ENCODE results near the gene GNE. TPM values are rescaled to one million over a fixed set of nuclear protein-coding genes. Genes with fewer than 3 reads are reported as not detected.

Gene GNE
- total RNA-seq, 1 experiment from 2014 or later: 23.6 TPM

GRCh38 chr9:36292641-36293040 is 34.4 kb upstream of the GNE start:
- H3K9me3 Mint-ChIP-seq (ENCODE audit: low read depth, unreplicated experiment): no peaks in the 10 kb centered on the region
- H3K4me3 Mint-ChIP-seq (ENCODE audit: low read depth, unreplicated experiment): no peak overlapping the region
- intact Hi-C loops (cut with micrococcal nuclease; ENCODE audit: unreplicated experiment): no loop called here
- DNase-seq: no peak
- no peak for TF ChIP-seq CTCF (IDR thresholded peaks at IDR 0.05; ENCODE audit: unreplicated experiment)
- BruUV-seq (replicated peaks): no TSS peak
- H3K27me3 Mint-ChIP-seq (ENCODE audit: unreplicated experiment): no peaks in the 10 kb centered on the region
- H3K36me3 Mint-ChIP-seq (ENCODE audit: insufficient read depth, unreplicated experiment): no peaks in the 10 kb centered on the region
- H3K27ac Mint-ChIP-seq (ENCODE audit: unreplicated experiment): no peak overlapping the region
- CTCF ChIA-PET: no interaction called here
- no peaks in the 10 kb centered on the region for H3K4me1 Mint-ChIP-seq (ENCODE audit: low read depth, unreplicated experiment)

GRCh38 chr9:36290996-36291395 is 32.7 kb upstream of the GNE start:
- intact Hi-C loops (cut with micrococcal nuclease; ENCODE audit: unreplicated experiment): no loop called here
- BruUV-seq (replicated peaks): no TSS peak

GRCh38 chr9:36289836-36290435 is 31.7 kb upstream of the GNE start:
- Mint-ChIP-seq H3K4me1 (ENCODE audit: low read depth, unreplicated experiment) (no peaks in the 10 kb centered on the region), H3K27ac (ENCODE audit: unreplicated experiment) (no peak overlapping the region), H3K27me3 (ENCODE audit: unreplicated experiment) (no peaks in the 10 kb centered on the region), H3K4me3 (ENCODE audit: low read depth, unreplicated experiment) (no peak overlapping the region), H3K9me3 (ENCODE audit: low read depth, unreplicated experiment) (no peaks in the 10 kb centered on the region), H3K36me3 (ENCODE audit: insufficient read depth, unreplicated experiment) (no peaks in the 10 kb centered on the region)
- DNase-seq: no peak
- BruUV-seq (replicated peaks): no TSS peak
- CTCF ChIA-PET: no interaction called here
- no peak for TF ChIP-seq CTCF (IDR thresholded peaks at IDR 0.05; ENCODE audit: unreplicated experiment)
- intact Hi-C loops (cut with micrococcal nuclease; ENCODE audit: unreplicated experiment): no loop called here

More at GRCh38 chr9:36290996-36291395, 32.7 kb upstream of the GNE start:
- H3K4me3 Mint-ChIP-seq (ENCODE audit: low read depth, unreplicated experiment): no peak overlapping the region
- CTCF ChIA-PET: no interaction called here
- H3K4me1 Mint-ChIP-seq (ENCODE audit: low read depth, unreplicated experiment): no peaks in the 10 kb centered on the region
- H3K27me3 Mint-ChIP-seq (ENCODE audit: unreplicated experiment): no peaks in the 10 kb centered on the region
- TF ChIP-seq CTCF (IDR thresholded peaks at IDR 0.05; ENCODE audit: unreplicated experiment): no peak
- H3K36me3 Mint-ChIP-seq (ENCODE audit: insufficient read depth, unreplicated experiment): no peaks in the 10 kb centered on the region
- H3K27ac Mint-ChIP-seq (ENCODE audit: unreplicated experiment): no peak overlapping the region
- no peaks in the 10 kb centered on the region for H3K9me3 Mint-ChIP-seq (ENCODE audit: low read depth, unreplicated experiment)
- no peak for DNase-seq

- intact Hi-C loops (cut with micrococcal nuclease; ENCODE audit: unreplicated experiment): no loop called here
- Mint-ChIP-seq H3K36me3 (ENCODE audit: insufficient read depth, unreplicated experiment) (no peaks in the 10 kb centered on the region), H3K4me1 (ENCODE audit: low read depth, unreplicated experiment) (no peaks in the 10 kb centered on the region), H3K27me3 (ENCODE audit: unreplicated experiment) (no peaks in the 10 kb centered on the region), H3K9me3 (ENCODE audit: low read depth, unreplicated experiment) (no peaks in the 10 kb centered on the region), H3K27ac (ENCODE audit: unreplicated experiment) (no peak overlapping the region), H3K4me3 (ENCODE audit: low read depth, unreplicated experiment) (no peak overlapping the region)
- DNase-seq: no peak
- BruUV-seq (replicated peaks): no TSS peak
- CTCF ChIA-PET: no interaction called here
- no peak for TF ChIP-seq CTCF (IDR thresholded peaks at IDR 0.05; ENCODE audit: unreplicated experiment)
These were observed 29.8 kb upstream of the GNE start for GRCh38 chr9:36288070-36288469.
